HG02938 (cell line): ENCODE data around the gene NPW.
"Not testable (repeated sequence)": the region's sequence is repeated elsewhere in the genome, so short reads cannot be mapped to it uniquely, and the experiment has no call there.

Source experiments
- ATAC-seq: cut with Tn5 transposase; IDR thresholded peaks from one replicate; pipeline ENCODE4 v1.9.1; 2021; ENCODE audit warnings: mild to moderate bottlenecking, moderate library complexity; ENCODE audit not compliant: unreplicated experiment

NPW gene

DNA sequence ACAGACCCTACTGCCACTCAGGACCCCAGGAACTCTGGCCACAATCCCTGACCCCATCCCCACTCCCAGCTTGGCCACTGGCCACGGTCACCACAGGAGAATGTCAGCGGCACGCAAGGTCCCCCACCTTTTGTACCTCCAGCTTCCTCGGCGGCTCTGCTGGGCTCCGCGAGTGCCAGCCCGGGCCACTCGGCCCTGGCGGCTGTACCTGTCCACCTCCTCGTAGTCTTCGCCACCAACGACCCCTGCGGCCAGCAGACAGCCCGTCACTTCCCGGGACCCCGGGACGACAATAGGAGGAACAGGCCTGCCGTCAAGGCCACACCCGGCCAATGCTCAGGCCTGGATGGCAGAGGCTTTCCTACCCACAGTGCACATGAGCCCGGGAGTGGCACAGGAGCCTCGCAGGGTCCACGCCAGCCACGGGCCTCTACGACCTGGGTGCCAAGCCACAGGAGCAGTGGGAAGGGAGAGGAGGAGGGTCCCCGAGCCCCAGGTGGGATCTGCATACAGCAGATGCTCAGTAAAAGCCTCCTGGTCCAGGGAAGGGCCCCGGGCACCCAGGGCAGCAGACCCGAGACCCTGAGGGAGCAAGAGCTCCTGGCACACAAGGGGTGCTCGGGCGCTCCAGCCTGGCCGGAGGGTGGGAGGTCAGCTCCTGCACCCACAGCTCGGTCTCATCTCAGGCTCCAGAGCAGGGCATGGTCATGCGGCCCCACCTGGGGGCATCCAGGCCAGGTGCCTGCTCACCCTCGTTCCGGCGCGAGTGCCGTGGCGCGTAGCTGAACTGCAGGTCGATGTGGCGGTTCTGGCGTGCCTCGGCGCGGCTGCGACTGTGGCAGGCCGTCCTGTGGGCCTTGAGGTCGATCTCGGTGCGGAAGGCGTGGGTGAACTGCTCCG lies 17.9 kb upstream of the NPW start:
- no peak for ATAC-seq

DNA sequence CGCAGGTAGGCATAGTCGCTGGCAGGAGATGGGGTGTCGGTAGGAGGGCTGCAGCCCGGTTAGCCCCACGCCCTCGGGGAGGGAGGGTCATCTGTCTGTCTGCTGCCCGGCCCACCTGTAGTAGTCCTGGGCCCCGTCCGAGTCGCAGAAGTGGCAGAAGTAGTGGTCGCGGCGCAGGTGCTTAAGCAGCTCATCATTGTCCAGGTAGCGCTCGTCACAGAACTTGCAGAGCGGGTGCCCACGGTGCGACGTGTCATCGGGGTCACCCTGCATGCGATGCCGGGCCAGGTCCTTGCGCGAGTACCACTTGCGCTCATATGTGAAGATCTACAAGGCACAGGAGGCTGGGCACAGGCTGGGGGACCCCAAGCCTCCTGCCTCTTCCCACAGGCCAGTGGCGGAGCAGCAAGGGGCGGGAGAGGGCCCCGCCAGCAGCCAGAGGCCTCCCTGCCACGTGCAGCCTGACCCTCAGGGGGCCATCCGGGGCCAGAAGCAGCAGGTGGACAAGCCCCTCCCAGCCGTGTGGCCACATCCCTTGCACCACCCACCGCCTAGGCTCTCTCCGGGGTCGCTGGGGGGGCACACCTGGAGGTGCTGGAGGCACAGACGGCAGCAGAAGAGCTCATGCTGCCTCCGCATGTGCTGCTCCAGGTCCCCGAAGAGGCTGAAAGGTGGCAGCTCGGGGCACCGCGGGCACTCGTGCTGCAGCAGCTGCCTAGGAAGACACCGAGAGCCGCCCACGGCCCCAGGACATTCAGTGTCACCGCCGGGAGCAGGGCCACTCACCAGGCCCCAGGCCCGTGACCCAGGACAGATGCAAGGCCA lies 17.0 kb upstream of the NPW start:
- no peak for ATAC-seq

DNA sequence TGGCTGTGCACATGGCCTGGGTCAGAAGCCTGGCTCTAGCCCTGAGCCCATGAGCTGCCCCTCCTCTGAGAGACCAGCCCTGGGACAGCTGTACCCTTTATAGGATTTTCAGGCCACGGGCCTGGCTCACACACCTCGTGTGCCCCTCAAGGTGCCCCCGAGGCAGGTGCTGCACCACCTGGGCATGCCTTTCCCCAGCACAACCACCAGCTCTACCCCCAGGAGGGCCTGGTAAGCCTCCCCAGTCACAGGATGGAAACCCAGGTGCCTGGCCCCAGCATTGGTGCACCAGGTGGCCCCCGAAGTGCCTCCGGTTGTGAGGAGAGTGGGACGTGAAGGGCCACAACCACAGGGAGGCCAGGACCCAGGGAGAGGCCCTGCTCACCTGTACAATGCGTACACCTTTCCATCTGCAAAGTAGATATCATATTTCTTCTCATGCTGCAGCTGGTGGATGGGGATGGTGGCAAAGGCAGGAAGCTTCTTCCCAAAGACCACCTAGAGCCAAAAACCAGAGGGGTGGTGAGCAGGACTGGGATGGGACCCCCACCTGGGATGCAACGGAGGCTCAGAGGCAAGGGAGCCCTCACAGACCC lies 16.3 kb upstream of the NPW start:
- ATAC-seq = no peak

DNA sequence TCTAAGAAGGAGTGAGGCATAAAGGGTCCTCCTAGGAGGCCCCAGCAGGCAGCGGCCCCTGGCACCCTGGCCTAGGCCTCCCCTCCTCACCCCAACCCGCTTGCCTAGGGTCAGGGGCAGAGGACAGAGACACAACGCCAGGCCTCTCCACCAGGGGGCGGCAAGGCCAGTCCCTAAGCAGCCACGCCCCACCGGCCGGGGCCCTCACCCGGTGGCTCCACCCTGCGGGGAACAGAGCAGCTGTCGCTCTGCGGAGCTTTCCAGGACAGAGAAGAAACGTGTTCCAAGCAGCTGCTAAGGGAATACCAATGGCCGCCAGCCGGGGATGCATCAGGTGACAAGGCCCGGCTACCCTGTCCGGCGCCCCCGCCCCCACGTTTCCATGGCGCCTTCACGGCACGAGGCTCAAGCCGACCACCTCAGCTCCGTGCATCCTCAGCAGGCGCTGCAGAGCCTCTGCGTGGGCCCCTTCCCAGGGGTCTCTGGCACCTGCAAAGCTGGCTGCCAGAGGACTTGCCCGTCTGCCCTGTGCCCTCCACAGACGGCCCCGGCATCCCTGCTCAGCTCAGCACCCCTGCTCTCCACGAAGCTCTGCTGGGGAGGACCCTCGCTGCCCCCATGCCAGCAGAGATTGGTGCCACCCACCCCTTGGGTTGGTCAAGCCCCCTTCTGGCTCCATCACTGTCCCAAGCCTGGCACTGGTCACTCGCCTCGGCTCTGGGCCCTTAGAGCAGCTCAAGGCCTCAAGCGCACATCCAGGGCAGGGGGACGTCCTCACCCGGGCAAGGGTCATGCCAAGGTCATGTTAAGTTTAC lies 15.6 kb upstream of the NPW start:
- peak; percentile 63 for ATAC-seq

DNA sequence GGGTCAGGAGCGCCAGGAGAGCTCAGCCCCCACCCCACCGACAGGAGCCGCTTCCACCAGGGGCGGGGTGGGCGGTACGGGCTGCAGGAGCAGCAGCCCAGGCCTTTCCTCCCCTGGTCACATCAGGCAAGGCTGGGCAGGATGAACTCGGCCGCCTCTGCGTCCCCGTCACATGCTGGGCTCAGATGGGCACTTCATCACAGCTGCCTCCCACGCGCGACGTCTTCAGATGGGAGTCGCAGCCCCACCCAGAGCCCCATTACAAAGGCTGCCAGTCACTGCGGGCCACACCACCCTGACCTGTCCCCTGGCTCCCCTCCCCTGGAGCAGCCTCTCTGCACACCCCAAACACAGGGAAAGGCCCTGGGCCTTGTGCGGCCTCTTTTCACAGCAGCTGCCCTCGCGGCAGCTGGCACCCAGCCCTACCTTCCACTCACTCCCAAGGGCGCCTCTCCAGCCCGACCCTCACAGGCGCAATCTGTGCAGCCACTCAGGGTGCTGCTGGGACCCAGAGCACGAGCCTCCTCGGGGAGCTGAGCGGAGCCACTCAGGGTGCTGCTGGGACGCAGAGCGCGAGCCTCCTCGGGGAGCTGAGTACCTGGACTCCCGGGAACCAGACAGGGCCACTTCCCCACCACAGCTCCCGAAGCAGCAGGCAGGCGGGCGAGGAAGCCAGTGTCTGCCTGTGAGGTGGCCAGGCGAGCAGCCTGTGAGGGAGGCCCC lies 14.6 kb upstream of the NPW start:
- no peak for ATAC-seq

DNA sequence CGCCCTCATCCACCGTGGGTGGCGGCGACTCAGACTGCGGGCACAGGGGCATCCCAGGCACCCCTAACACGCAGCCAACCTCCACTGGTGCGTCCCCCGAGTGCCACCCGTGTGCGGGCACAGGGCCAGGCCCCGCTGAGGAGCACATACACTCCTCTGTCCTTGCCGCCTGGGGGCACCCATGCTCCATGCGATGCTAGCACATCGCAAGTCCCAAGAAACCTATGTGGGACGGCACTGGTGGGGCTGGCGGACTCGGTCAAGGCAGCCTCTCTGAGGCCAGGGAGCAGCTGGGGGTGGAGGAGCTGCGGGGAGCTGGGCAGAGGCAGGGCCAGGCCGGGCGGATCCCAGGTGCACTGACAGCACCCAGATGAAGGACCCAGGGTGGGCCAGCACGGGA lies 13.9 kb upstream of the NPW start:
- ATAC-seq = no peak

DNA sequence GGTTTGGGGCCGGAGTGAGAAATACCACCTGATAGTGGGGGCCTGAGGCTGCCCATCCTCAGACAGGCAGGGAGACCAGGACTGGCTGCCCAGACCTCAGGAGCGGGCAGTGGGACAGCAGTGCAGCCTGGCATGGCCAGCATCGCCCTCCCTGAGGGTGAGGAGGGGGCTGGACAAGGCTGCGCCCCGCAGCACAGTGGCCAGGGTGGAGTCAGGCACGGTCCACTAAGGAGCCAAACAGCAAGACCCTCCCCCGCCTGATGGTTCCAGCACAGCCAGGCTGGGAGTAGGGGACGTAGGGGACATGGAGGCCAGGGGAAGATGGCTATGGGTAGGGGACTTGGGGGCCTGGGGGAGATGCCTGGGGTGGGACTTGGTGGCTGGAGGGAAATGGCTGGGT lies 13.3 kb upstream of the NPW start:
- no peak for ATAC-seq

DNA sequence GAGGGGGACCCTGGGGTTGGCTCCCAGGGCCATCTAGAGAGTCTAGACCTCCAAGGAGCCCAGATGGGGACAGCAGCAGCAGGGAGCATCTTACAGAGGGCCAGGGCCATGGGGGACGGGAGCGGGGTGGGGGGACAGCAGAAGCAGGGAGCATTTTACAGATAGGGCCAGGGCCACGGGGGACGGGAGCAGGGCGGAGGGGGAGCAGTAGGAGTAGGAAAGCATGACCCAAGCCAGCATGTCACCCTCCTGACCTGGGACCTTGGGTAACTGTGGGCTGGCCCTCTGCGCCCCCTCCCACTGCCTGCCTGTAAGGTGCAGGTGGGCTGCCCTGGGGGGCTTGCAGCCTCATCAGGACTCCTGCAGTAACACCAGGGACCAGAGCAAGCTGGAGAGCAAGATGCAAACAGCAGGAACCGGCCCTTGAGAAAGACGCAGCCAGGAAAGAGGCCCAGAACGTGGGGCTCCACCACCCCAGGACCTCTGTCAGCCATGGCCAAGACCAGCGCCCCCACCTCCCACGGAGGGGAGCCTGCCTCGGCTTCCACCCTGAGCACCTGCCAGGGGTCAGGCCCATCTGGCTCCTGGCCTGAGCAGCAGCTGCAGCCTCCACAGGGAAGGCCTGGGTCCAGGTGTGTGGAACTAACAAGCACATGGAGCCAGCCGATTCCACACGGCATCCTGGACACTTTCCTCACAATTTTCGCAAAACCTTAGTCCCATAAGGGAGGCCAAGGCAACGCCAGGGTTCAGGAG lies 12.3 kb upstream of the NPW start:
- ATAC-seq = no peak

DNA sequence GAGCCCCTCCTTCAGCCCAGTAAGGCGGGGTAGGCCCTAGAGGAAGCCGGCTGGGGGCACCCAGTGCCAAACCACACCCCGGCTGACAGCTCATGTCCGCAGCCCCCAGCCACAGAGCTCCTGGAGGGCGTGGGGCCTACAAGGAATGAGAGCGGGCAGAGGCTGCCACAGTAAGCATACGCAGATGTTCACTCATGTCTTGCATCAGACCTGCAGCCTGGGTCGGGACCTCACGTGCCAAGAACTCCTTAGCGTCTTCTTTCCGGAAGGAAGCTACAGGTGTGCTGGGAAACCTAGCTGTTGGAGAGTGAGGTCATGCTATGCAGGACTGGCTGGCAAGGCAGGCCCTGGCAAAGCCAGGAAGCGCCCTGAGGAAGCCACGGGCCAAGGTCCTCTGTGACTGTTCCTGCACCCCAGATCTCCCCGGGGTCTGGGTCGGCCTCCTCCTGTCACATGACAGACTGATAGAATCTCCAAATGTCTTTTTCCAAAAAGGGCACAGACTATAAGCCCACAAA lies 11.5 kb upstream of the NPW start:
- no peak for ATAC-seq

DNA sequence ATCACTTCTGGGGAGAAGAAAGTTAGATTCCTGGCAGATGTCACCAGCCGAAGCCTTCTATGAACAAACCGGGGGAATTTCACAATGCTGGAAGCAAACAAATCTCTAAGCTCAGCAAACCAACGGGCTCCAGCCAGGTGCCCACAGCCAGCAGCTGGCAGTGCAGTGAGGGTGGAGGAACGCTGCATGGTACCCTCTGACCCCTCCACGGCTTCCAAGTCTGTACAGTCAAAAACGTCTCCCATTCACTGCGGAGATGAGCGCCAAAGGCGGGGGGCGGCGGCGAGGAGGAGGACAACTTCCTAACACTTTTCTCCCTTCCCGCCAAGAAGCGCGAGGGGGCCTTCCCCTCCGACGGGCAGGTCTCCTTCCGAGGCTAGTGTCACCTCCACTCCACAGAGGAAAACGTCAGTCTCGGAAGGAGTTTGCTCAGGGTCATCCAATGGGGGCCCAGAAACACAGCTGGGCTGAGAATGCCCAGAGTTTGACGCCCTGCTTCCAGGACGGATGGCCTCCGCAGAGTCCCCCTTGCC lies 10.9 kb upstream of the NPW start:
- ATAC-seq = peak; percentile 7

DNA sequence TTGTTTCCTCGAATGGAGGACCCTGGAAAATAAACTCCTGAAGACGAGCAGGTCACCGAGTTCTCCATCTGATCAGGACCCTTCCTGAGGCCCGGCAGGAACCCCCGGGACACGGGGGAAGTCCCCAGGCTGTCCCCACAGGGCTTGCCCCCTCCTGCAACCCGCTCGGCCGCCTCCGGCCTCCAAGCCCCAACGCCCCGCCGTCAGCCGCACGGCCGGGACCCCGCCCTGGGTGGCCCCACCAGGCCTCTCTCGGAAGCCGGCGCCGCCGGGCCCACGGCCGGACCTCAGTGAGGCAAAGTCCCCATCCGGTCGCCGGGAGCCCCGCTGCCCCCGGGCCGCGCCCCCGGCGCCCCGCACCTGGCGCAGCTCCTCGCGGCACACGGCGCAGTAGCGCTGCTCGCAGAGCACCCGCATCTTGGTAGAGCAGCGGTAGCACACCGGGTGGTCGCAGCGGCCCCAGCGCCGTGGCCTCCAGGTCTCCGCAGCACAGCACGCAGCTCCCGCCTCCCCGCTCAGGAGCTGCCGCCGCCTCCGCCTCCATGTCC lies 10.3 kb upstream of the NPW start:
- peak; percentile 28 for ATAC-seq

DNA sequence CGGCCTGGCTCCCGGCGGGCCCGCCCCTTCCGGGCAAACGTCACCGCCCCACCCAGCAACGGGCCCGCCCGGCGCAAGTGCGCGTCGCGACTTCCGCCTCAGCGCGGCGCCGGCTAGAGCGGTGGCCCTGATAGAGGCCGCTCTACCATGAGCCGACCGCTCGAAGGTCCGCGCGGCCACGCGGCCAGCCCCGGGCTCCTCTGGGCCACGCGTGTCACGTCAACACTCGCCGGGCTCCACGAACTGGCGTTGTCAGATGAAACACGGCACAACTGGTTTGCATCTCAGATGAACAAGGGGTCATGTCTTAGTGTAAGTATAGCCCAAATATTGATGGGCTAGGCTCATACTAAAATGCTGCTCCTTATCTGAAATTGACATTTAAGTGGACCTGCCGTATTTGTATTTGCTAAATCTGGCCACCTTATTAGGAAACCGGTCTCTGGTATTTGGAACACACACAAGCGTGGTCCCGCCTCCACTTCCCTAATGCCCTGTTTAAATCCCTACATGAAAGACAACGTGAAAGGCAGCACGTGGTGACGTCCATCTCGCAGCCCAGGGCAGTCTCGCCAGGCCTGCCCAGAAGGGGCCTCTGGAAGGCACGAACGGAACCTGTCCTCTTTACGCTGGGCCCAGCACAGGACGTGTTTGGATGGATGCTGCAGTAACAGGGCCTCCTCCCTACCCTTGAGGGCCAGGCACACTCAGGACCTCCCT lies 9.6 kb upstream of the NPW start, which contains the start of gene ZNF598:
Gene ZNF598 (minus strand): TSS at position 31 of the 720 bp plus-strand sequence.
- ATAC-seq = peak; percentile 57

DNA sequence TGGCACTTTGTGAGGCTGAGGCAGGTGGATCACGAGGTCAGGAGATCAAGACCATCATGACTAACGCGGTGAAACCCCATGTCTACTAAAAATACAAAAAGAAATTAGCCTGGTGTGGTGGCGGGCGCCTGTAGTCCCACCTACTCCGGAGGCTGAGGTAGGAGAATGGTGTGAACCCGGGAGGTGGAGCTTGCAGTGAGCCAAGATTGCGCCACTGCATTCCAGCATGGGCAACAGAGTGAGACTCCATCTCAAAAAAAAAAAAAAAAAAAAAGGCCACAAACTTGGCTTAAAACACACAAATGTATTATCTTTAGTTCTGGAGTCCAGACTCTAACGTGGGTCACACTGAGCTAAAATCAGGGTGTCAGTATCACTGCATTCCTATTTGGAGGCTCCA lies 7.9 kb upstream of the NPW start:
- ATAC-seq = not testable (repeated sequence)

DNA sequence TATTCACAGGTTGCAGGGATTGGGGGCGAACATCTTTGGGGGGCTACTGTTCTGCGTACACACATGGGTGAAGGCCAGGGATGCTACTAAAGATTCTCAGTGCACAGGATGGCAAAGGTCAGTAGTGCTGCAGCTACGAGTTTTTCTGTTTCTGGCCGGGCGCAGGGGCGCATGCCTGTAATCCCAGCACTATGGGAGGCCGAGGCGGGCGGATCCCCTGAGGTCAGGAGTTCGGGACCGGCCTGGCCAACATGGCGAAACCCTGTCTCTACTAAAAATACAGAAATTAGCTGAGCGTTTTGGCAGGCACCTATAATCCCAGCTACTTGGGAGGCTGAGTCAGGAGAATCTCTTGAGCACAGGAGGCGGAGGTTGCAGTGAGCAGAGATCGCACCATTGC lies 6.1 kb upstream of the NPW start:
- no peak for ATAC-seq

DNA sequence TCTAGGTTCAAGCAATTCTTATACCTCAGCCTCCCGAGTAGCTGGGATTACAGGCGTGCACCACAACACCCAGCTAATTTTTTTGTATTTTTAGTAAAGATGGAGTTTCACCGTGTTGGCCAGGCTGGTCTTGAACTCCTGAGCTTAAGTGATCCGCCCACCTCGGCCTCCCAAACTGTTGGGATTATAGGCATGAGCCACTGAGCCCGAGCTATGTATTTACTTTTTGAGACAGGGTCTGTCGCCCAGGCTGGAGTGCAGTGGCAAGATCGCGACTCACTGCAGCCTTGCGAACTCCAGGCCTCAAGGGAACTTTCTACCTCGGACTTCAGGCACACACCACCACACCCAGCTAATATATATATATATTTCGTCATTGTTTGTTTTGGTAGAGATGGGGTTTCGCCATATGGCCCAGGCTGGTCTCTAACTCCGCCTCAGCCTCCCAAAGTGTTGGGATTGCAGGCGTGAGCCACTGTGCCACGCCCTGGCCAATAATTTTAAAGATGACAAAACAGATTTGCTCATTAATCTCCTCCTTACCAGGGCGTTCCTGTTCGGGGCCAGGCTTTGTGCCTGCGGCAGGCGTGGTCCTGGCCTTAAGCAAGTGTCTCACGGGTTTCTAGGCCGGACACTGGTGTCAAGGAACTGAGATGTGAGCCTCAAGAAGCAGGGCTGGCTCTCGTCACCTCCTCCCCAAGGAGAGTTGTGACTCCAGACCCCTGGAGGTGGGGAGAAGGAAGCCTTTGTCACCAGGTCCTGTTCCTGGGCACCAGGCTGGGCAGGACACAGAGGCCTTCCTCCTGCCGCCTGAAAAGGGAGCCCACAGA lies 4.3 kb upstream of the NPW start:
- no peak for ATAC-seq

DNA sequence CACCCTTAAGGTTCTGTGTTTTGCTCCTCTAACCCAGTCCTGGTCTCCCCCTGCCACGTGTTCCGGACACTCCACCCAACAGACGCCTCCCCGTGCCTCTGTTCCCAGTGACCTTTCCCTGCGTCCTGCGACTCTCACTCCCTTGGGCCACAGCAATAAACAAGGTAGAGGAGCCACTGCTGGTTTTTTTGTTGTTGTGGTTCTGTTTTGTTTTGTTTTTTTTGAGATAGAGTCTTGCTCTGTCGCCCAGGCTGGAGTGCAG lies 3.7 kb upstream of the NPW start:
- no peak for ATAC-seq

DNA sequence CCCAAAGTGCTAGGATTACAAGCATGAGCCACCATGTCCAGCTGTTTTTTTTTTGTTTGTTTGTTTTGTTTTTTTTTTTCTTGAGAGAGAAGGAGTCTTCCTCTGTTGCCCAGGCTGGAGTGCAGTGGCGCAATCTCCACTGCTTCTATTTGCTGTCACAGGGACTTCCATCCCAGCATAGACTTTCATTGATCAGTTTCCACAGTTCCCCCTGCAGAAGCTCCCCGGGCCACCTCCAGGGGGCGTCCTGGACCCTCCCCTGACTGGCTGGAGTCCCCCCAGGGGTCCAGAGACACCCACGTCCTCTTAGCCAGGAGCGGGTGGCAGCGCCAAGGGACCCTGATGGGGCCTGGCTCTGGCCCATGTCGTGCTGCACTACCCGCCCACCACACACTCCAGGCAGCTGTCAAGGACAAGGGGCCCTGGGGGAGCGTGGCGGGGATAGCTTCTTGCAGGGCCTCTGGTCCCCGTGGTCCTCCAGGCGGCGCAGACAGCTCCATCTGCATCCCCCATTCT lies 3.1 kb upstream of the NPW start:
- no peak for ATAC-seq
